ENCODE data around the gene LRCH4. TPM values are rescaled to one million over a fixed set of nuclear protein-coding genes. Genes with fewer than 3 reads are reported as not detected.
A peak's percentile ranks its signal among the peaks of the same experiment; 100 is the strongest.

LRCH4 gene, protein sequence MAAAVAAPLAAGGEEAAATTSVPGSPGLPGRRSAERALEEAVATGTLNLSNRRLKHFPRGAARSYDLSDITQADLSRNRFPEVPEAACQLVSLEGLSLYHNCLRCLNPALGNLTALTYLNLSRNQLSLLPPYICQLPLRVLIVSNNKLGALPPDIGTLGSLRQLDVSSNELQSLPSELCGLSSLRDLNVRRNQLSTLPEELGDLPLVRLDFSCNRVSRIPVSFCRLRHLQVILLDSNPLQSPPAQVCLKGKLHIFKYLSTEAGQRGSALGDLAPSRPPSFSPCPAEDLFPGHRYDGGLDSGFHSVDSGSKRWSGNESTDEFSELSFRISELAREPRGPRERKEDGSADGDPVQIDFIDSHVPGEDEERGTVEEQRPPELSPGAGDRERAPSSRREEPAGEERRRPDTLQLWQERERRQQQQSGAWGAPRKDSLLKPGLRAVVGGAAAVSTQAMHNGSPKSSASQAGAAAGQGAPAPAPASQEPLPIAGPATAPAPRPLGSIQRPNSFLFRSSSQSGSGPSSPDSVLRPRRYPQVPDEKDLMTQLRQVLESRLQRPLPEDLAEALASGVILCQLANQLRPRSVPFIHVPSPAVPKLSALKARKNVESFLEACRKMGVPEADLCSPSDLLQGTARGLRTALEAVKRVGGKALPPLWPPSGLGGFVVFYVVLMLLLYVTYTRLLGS
- 0.84 and 3.7 TPM in 2 replicates for total RNA-seq (2014; rRNA removed; shearing (Covaris generic); ENCODE audit: low replicate concordance)

DNA sequence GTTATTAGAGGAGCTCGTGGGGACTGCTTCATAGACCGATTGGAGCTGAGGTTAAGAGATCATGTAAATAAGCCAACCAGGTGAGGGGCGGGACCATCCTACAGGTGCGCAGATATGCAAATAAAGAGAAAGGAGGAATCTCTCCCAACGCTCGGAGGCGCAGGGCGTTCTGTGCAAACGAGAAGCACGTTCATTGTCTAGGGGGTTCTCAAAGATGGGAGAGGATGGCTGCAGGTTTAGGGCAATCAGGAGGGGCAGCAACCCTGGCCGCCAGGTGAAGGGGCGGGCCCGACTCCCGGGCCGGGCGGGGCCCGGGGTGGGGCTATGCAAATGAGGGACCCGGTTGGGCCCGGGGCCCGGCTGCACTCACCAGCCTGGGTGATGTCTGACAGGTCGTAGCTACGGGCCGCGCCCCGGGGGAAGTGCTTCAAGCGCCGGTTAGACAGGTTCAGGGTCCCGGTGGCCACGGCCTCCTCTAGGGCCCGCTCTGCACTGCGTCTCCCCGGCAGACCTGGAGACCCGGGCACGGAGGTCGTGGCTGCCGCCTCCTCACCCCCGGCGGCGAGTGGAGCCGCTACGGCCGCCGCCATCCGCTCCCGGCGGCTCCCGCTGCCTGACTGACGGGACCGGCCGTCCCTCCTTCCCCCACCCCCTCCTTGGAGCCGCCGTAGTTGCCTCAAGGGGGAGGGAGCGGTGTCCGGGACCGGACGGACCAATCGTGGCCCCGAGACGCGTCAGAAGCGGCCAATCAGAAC, at the start of gene LRCH4:
Gene LRCH4 (minus strand): TSS at position 619 of the 755 bp plus-strand sequence. CDS start 29 bp downstream, at position 590.
- in situ Hi-C loops (cut with HindIII; ENCODE audit: low pct_unique_long_range_greater_than_20kb, low sequenced_read_pairs) = no loop called here
- no peak for DNase-seq (ENCODE audit: low read depth)

DNA sequence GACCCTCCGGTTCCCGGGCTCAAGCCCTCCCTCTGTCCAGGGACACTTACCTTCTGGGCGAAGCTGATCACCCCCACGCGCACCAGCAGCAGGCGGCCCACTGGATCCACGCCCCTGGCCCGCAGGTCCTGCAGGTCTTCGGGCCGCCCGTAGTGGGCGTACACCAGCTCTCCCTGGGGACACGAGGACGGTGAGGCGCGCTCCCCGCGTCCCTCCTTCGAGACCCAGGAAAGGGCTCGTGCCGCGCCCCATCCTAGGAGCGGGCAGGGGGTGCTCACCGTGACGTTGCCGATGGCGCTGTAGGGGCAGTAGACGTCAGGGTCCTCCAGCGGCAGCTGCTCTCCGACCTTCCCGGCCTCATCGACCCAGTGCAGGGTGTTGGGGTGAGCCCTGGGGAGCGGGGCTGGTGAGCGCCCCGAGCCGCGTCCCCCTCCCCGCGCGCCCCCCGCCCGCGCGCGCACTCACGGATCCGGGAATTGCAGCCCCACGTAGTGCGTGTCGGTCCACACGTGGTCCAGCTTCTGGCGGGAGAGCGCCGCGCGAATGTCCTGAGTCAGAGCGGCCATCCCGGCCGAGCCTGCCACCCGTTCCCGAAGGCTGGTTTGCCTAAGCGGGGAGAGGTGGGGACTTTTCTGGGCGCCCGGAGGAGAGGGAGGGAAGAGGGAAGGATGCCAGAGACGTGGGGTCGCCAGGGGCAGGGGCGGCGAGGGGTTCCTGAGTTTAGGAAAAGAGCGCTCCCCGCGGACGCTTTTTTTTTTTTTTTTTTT, 47.2 kb upstream of the LRCH4 start:
- peak; percentile 28 for DNase-seq (ENCODE audit: low read depth)
- in situ Hi-C loops (cut with HindIII; ENCODE audit: low pct_unique_long_range_greater_than_20kb, low sequenced_read_pairs) = no loop called here

- in situ Hi-C loops (cut with HindIII; ENCODE audit: low pct_unique_long_range_greater_than_20kb, low sequenced_read_pairs) = no loop called here
- no peak for DNase-seq (ENCODE audit: low read depth)
Observed at GRCh38 chr7:100630066-100630465, 44.1 kb upstream of the LRCH4 start.

- in situ Hi-C loops (cut with HindIII; ENCODE audit: low pct_unique_long_range_greater_than_20kb, low sequenced_read_pairs) = no loop called here
- DNase-seq (ENCODE audit: low read depth) = no peak
Observed at GRCh38 chr7:100629117-100629716, 43.3 kb upstream of the LRCH4 start.

DNA sequence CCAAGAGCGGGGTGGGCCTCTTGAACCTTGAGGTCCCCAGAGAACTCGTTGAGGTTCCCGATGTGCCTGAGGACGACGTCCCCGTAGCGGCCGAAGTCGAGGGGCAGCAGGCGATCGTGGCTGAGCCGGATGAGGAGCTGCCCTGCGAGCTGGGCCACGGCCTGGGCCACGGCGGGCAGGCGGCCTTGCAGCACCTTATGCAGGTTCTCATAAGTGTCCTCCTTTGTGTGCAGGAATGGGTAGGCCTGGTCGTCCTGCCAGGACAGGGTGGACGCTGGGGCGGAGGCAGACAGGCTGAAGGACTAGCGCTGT, 41.3 kb upstream of the LRCH4 start:
- DNase-seq (ENCODE audit: low read depth) = no peak
- in situ Hi-C loops (cut with HindIII; ENCODE audit: low pct_unique_long_range_greater_than_20kb, low sequenced_read_pairs) = no loop called here

DNA sequence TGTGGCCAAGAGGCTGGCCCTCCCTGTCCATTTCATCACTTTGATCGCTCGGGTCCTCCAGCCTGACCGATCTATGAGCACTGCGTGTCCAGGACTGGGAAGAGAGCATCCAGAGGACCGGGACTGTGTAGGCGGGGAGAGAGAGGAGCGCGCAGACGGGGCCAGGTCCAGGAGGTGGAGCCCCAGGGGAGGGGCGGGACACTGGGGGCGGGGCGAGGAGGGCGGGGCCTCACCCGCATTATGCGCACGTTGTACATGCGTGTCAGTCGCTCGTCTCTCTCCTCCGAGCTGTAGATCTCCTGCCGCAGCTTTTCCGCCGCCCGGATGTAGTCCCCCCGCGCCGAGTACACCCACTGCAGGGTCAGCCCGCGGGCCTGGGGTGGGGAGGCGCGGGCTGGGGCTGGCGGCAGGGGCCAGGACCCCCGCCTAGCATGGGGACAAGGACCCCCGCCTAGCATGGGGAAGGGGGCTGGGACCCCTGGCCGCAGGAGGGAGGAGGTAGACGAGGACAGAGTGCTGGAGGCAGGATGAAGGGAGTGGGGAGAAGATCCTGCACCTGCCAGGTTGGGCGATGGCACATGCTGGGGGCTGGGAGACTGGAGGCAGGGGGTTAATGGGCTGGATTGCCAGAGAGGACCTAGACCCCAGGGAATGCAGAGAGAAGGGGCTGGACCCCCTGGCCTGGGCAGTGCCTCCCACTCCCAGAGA, 40.8 kb upstream of the LRCH4 start:
- DNase-seq (ENCODE audit: low read depth) = peak; percentile 64
- in situ Hi-C loops (cut with HindIII; ENCODE audit: low pct_unique_long_range_greater_than_20kb, low sequenced_read_pairs) = no loop called here

DNA sequence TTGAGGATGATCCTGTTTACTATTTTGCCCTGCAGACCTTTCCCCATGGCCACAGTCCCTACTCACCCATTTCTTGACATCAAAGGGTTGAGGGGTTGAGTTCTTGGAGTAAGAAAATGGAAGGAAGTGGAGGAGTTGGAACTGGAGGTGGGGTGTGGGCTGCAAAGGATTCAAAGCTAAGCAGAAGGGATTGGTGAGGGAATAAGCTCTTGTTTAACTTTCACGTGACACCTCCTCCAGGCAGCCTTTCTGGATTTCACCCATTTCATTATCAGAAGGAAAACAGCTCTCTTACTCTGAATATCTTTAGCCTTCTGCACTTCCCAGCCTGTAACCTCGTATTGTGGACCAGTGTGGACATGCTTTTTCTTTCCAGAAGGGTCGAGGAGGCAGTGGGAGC, 40.1 kb upstream of the LRCH4 start:
- in situ Hi-C loops (cut with HindIII; ENCODE audit: low pct_unique_long_range_greater_than_20kb, low sequenced_read_pairs) = no loop called here
- no peak for DNase-seq (ENCODE audit: low read depth)

DNA sequence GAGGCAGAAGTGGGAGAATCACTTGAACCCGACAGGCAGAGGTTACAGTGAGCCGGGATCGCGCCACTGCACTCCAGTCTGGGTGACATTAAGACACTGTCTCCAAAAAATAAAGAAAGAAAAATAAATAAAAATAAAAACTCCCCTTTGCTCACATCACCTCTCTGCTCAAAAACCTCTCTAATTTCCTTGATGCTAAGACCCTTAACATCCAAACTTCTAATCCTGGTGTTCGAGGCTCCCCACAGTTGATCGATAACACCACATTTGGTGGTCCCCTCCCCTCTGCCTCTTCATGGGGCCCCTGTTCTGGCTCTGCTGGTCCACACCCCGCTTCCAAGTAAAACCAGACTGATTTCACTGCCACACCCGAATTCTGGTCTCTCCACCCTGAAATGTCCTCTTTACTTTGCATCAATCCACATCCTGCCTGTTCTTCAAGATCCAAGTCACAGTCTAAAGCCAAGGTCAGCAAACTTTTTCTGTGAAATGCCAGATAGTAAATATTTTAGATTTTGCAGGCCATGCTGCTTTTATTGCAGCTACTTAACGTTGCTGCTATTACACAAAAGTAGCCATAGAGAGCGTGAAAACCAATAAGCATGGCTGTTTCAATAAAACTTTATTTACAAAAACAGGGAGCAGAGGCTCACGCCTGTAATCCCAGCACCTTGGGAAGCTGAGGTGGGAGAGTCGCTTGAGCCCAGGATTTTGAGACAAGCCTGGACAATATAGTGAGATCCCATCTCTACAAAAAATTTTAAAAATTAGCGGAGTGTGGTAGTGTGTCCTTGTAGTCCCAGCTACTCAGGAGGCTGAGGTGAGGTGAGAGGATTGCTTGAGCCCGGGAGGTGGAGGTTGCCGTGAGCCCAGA, 38.3 kb upstream of the LRCH4 start:
- in situ Hi-C loops (cut with HindIII; ENCODE audit: low pct_unique_long_range_greater_than_20kb, low sequenced_read_pairs) = no loop called here
- DNase-seq (ENCODE audit: low read depth) = no peak

GRCh38 chr7:100621554-100621953, 35.6 kb upstream of the LRCH4 start:
- in situ Hi-C loops (cut with HindIII; ENCODE audit: low pct_unique_long_range_greater_than_20kb, low sequenced_read_pairs) = no loop called here
- no peak for DNase-seq (ENCODE audit: low read depth)

- in situ Hi-C loops (cut with HindIII; ENCODE audit: low pct_unique_long_range_greater_than_20kb, low sequenced_read_pairs) = no loop called here
- no peak for DNase-seq (ENCODE audit: low read depth)
Observed at GRCh38 chr7:100620804-100621203, 34.9 kb upstream of the LRCH4 start.

DNA sequence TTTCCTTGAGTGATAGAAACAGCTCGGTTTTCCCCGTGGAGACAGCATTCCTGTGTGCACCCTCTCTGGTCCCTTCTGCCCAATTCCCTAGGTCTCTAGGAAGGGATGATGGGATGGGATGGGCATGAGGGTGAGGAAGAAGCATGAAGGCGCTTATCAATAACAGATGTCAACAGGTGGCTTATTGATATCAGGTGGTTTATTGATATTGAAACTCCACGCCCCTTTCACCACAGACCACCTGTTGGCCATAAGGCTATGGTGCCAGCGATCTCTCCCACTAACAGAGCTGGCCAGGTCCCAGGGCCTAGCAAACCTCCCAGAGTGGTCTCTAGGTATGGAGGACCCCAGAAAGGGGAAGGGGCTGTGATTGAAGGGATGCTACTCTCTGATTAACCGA, 34.3 kb upstream of the LRCH4 start:
- no peak for DNase-seq (ENCODE audit: low read depth)
- in situ Hi-C loops (cut with HindIII; ENCODE audit: low pct_unique_long_range_greater_than_20kb, low sequenced_read_pairs) = no loop called here

GRCh38 chr7:100614308-100614861, 28.5 kb upstream of the LRCH4 start:
- no peak for DNase-seq (ENCODE audit: low read depth)

DNA sequence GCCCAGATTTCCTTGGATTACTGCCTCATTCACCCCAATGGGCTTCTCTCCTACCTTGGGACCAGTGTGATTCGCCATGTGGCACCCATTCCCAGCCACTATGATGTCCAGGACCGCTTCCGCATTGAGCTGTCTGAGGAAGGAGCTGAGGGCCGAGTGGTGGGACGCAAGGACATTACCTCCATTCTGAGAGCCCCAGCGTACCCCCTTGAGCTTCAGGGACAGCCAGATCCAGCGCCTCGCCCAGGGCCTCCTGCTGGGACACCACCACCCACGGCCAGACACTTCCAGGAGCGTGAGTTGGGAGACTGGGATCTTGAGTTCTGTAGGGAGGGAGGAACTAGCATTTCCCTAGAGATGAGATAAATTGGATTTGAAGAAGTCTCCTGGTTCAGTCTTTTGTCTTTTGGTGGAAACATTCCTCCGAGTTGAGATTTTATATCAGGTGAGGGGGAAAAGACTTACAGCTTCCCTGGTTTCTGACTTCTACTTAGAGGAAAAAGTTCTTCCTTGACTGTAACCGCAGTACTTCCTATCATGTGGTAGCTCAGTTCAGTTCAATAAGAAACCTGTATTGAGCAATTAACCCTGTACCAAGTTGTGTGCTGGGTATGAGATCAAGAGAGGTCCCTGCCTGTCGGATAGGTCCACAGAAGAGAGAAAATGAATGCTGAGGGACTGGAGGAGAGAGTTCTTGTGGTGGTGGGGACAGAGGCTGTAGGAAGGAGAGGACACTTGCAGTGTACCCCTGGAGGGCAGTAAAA, 27.7 kb upstream of the LRCH4 start:
- no peak for DNase-seq (ENCODE audit: low read depth)
- in situ Hi-C loops (cut with HindIII; ENCODE audit: low pct_unique_long_range_greater_than_20kb, low sequenced_read_pairs) = no loop called here

More at GRCh38 chr7:100614308-100614861, 28.5 kb upstream of the LRCH4 start:
- in situ Hi-C loops (cut with HindIII; ENCODE audit: low pct_unique_long_range_greater_than_20kb, low sequenced_read_pairs) = no loop called here

DNA sequence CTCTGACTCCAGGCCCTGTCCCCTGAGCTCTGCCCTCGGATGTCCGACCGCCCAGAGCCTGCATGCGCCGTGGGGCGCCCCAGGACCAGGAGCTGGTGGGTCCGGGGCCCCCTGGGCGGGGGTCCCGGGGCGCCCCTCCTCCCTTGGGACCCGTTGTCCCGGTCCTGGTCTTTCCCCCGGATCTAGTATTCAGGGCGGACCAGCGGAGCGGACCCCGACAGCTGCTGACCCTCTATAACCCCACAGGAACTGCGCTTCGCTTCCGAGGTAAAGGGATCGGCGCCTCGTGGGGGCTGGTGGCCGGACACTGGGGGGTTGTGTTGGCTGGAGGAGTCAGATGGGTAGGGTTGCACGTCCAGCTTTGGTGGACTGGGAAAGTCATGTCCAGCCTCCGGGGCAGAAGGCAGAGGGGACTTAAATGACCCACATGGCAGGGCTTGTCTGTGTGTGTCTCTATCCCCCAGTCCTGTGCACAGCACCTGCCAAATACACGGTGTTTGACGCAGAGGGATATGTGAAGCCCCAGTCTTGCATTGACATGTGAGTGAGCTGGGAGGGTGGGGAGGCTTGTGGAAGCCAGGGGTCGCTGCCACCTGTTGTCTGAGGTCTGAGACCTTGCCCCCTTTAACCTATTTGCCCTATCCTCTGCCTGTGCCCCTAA, 26.9 kb upstream of the LRCH4 start:
- DNase-seq (ENCODE audit: low read depth) = no peak
- in situ Hi-C loops (cut with HindIII; ENCODE audit: low pct_unique_long_range_greater_than_20kb, low sequenced_read_pairs) = no loop called here

- in situ Hi-C loops (cut with HindIII; ENCODE audit: low pct_unique_long_range_greater_than_20kb, low sequenced_read_pairs) = no loop called here
- peak; percentile 98 for DNase-seq (ENCODE audit: low read depth)
Observed at GRCh38 chr7:100611983-100612729, 26.2 kb upstream of the LRCH4 start, which contains the start of gene MOSPD3. TSS of gene MOSPD3 (plus strand) at chr7:100612540. CDS start at chr7:100612792, 252 bp downstream.
